Mammary epithelial cell (primary cell): ENCODE measurements around the gene CAPN7.

Source experiments
- EZH2 ChIP-seq: IDR thresholded peaks from 2 replicates; pipeline ENCODE4 v1.6.1; 2012; ENCODE audit warnings: low read length, inconsistent platforms, borderline replicate concordance
- TF ChIP-seq, protein P1 (sequence below), 2 donors: IDR thresholded peaks in 1 of 2; conservative IDR thresholded peaks in 1 of 2; 2 replicates each; pipeline ENCODE4 v1.5.1; 2011 to 2012; ENCODE audit warnings: inconsistent platforms in 2 of 2, low read length in 2 of 2, mild to moderate bottlenecking in 2 of 2, control low read depth in 1 of 2, low read depth in 1 of 2; ENCODE audit not compliant: insufficient read depth in 1 of 2; ENCODE audit errors: extremely low read depth in 1 of 2

DNA sequence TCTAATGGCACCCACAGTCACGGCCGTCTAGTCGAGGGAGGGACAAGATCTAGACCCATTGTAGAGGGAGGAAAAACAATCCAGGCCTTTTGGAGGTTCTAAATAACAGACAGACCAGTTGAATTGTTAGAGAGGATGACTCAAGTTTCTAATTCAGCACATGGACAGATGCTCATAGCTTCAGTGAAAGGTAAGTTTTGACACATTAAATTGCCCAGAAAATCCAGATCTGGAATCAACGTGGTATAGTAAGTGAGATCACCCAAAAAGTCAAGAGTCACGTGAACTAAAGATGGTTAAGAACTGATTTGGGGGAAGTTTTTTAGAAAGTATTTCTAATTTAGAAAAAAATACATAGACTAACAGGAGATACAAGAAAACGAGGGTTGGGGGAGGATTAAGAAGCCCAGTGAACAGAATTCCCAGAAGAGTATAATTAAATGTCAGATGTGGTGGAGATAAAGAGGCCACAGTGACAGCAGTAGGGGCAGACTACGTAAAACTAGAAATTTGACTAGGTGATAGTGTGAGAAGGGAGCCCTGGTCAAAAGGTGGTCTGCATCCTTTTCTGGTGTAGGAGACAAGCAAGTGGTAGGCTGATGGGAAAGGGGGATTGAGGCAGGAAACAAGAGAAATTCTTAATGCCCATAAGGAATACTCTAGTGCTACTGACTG lies 47.1 kb downstream of the CAPN7 start:
- TF ChIP-seq, protein P1, sequence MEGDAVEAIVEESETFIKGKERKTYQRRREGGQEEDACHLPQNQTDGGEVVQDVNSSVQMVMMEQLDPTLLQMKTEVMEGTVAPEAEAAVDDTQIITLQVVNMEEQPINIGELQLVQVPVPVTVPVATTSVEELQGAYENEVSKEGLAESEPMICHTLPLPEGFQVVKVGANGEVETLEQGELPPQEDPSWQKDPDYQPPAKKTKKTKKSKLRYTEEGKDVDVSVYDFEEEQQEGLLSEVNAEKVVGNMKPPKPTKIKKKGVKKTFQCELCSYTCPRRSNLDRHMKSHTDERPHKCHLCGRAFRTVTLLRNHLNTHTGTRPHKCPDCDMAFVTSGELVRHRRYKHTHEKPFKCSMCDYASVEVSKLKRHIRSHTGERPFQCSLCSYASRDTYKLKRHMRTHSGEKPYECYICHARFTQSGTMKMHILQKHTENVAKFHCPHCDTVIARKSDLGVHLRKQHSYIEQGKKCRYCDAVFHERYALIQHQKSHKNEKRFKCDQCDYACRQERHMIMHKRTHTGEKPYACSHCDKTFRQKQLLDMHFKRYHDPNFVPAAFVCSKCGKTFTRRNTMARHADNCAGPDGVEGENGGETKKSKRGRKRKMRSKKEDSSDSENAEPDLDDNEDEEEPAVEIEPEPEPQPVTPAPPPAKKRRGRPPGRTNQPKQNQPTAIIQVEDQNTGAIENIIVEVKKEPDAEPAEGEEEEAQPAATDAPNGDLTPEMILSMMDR (conservative IDR thresholded peaks at IDR 0.05 in 1 of 2, IDR thresholded peaks at IDR 0.05 in 1 of 2; ENCODE audit: extremely low read depth in 1 of 2, insufficient read depth in 1 of 2, low read depth in 1 of 2, low read length in 2 of 2): no peak
- TF ChIP-seq EZH2: no peak
